HG02678 (cell line): Measurements from ENCODE around the gene TMEM116.
A peak's percentile ranks its signal among the peaks of the same experiment; 100 is the strongest.
"Not testable (repeated sequence)": the region's sequence is repeated elsewhere in the genome, so short reads cannot be mapped to it uniquely, and the experiment has no call there.

Experiments used
- ATAC-seq: cut with Tn5 transposase; IDR thresholded peaks from one replicate; pipeline ENCODE4 v1.9.1; 2021; ENCODE audit warnings: mild to moderate bottlenecking, moderate library complexity; ENCODE audit not compliant: unreplicated experiment

The TMEM116 gene

DNA sequence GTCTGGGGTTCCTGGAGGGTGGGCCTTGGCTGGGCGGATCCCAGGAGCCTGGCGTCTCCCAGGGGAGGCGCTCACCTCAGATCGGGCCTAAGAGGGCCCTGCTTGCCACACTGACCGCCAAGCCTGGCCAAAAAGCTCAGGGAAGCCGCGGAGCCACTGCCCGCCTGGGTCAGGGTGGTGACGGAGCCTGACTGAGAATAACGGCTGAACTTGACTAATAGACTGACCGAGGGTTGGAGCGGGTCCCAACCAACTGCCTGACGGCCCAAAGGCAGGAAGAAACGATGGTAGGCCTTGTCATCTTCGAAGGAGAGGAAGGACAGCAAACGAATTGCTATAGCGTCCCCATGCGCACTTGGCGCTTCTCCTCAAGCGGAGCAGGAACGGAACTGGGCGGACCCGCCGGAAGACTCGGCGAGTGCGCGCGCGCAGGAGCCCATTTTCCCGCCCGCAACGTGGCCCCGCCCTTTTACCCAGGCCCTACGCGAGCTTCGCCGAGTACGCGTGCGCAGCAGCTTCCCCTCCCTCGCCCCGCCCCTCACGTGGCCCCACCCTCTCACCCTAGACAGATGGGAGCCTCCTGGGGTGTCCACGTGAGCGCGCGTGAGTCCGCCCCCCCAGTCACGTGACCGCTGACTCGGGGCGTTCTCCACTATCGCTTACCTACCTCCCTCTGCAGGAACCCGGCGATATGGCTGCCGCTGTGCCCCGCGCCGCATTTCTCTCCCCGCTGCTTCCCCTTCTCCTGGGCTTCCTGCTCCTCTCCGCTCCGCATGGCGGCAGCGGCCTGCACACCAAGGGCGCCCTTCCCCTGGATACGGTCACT, at the start of gene TMEM116, which contains the start of gene ERP29:
TMEM116 (minus strand) TSS at position 391 of the 826 bp plus-strand sequence. CDS start 7,895 bp downstream, outside the sequence.
ERP29 (plus strand) TSS at position 652 of the 826 bp plus-strand sequence; CDS start at position 692, 40 bp downstream.
- peak; percentile 70 for ATAC-seq

DNA sequence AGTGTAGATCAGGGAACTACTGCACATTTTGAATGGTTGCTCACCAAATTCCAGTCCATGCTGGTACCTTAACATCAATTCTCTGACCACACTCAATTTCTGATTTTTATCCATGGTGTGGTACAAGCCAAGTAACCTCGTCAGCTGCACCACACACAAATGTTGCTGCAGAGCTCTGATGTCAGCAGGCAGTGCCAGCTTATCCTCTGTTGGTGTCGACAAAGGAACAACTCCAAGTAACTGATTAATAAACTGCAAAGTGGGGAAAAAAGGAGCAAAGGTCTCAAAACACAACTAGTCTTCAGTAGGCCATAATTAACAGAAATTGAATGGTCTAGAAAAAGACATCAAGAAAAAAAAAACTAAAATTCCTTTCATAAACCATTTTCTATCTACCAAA, 48.2 kb upstream of the TMEM116 start:
- no peak for ATAC-seq

DNA sequence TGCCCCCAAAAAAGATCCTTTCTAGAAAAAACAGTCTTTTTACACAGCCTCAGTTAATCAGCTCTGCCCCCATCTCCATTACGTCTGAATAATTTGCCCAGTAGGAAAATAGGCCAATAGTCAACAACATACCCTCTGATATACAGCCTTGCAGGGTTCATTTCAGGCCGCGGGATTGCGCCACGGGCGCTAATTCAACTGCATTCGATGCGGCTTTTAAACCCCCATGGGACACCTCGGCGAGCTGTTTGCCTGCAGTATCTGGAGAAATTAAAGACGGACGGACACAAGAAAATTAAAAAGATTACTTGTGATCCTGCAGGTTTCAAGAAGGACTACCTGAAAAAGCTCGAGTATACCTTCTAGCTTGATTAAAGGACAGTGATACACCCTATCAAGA, 36.4 kb upstream of the TMEM116 start:
- no peak for ATAC-seq

DNA sequence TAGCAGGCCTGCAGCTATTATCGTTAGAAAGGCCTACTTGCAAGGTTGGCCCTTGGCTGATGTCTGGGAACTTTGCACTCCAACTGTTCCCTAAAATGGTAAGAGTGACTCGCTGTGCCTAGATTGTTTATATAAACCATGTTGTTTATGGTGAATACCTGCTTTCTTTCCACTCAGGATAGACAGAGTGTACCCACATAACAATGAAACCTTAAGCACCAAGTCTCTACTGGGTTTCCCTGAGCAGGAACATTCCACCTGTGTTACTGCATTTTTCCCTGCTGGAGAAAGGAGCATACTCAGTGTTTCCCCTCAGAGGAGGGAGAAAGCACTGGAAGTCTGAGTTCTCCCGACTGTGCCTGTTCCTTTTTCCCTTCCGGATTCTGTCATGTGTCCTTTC, 33.0 kb upstream of the TMEM116 start:
- no peak for ATAC-seq

DNA sequence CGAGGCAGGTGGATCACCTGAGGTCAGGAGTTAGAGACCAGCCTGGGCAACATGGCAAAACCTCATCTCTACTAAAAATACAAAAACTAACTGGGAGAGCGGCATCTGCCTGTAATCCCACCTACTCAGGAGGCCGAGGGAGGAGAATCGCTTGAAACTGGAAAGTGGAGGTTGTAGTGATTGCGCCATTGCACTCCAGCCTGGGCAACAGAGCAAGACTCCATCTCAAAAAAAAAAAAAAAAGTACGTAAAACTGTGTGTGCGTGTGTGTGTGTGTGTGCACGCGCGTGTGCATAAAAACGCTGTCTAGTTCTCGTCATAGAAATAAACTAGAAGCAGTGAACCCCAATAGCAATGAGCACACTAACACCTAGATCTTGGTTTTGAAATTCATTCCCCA, 23.6 kb upstream of the TMEM116 start:
- ATAC-seq = not testable (repeated sequence)

DNA sequence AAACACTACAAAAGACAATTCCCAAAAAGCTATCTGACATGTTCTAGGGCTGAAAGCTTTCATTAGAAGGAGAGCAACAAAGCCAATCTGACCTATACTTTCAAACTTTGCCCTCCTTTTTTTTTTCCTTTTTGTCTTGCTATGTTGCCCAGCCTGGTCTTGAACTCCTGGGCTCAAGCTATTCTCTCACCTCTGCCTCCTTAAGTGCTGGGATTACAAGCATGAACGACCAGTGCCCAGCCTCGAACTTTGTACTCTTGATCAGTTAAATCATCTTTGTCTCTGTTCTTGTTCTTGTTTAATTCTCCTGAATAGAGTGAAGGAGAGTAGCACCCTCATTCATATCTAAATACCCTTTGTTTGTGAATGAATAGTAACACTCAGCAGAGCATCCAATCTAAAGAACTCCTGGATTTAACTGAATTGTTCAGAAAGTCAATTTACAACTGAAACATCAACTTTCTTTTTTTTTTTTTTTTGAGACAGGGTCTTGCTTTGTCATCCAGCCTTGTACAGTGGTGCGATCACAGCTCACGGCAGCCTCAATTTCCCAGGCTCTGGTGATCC, 22.3 kb upstream of the TMEM116 start:
- ATAC-seq = no peak

DNA sequence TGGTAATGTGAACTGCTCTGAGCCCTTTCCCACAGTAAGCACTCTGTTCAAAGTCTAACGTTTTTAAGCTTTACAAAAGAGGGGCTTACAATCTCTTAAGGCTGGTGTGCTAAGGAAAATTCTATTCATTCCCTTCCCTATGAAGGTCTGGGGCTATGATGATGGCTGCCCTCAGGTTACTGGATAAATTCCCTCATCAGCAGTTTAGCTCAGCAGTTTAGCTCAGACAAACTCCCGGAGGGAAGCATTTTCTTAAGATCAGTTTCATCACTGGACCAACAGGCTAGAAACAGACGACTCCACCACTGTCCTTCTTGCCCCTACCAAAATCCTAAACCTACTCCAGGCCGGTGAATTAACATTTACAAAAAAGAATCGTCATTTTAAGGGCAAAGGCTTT, 19.3 kb upstream of the TMEM116 start:
- ATAC-seq = no peak

DNA sequence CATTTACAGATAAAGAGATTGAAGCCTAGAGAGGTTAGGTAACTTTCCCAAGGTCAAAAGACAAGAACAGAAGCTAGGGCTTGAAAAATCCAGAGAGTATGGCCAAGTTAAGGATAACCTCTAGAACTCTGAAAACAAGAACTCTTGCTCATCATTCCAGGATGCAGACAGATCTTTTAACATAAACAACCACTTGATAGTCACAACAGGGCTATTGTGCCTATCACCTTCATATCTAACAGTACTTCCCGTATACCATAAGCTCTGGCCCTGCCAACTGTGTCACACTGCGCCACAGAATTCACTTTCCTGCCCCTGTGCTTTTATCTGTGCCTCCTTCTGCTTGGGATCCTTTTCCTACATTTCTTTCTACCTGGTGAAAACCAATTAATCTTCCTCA, 18.5 kb upstream of the TMEM116 start:
- no peak for ATAC-seq

DNA sequence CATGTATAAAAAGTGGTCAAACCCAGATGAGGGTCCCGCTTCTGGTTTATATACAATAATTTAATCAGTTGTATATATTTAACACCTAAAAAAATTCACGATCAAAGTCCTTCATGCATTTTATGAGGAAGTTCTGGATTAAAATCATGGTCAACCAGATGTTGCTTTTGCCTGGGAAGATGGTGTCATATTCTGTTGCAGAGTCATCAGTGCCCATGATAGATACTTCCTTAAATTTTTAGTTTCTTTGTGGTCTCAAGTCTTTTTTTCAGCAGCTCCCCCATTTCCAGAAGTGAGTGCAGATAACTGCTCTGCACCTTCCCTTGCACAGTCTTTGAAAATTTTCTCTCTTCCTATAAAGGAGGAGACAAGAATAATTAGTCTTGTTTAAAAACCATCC, 16.3 kb upstream of the TMEM116 start:
- ATAC-seq = no peak

DNA sequence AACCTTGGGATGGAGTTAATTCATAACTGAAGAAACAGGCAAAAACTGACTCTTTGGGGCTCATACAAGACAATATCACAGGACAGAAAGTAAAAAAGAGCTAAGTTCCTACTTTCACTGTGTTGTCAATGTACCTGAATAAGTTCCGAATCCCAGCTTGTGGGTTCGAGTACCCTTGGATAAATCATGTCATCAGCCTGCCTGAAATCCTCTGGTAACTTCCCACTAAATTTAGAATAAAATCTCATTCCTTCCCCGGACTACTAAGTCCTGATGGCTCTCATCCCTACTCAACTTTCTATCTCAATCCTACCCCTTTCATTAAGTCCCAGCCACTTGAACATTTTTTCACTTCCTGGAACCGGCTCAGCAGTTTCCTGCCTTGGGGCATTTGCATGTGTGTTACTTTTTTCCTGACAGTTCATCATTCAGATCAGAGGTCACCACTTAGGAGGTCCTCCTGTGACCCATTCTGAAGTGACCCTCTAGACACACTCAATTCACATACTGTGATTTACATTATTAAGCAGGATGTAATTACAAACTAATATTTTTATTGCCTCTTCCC, 12.9 kb upstream of the TMEM116 start:
- ATAC-seq = no peak

- no peak for ATAC-seq
These were observed 10.9 kb upstream of the TMEM116 start for GRCh38 chr12:112023759-112024396.

GRCh38 chr12:112022241-112023016, 9.5 kb upstream of the TMEM116 start:
- no peak for ATAC-seq

GRCh38 chr12:112020947-112021457, 8.0 kb upstream of the TMEM116 start:
- ATAC-seq = no peak

- no peak for ATAC-seq
These were observed 5.7 kb upstream of the TMEM116 start for GRCh38 chr12:112018571-112019237.

DNA sequence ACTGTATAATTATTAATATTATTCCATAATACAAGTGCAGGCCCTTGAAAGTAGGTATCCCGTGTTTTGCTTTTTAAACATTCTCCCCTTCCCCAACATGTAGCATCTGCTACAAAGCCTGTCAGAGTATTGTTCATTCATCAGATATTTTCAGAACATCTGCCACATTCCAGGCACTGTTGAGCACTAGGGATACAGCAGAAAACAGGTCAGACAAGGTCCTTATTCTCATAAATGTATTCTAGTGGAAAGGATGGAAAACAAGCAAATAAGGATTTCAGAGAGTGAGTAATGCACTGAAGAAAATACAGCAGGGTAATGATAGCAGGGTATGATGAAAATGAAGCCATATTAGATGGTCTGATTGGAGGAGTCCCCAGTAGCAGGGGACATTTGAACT, 4.1 kb upstream of the TMEM116 start:
- no peak for ATAC-seq

DNA sequence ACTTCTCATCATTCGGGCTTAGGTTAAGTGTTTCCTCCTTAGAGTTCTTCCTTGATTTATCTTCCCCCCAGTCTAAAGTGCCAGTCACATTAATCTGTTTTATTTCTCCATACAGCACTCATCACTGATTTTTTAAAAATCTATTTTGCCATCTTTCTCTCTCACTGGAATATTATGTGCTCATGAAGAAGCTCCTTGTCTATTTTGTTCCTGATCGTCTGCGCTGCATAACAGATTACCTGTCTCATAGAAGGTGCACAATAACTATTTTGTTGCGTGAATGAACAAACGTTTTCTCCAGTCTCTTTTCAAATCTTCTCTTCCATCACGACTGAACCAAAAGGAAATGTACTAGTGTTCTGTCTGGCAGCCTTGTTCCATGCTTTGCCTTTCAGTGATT, 3.0 kb upstream of the TMEM116 start:
- ATAC-seq = no peak

GRCh38 chr12:112013601-112014402, 837 bp upstream of the TMEM116 start:
- peak; percentile 24 for ATAC-seq

- no peak for ATAC-seq
These were observed 1.3 kb downstream of the TMEM116 start for GRCh38 chr12:112011685-112012084.
